HG03342 (cell line): Measurements from ENCODE around the gene MLN.
"Not testable (repeated sequence)": the region's sequence is repeated elsewhere in the genome, so short reads cannot be mapped to it uniquely, and the experiment has no call there.

Experiments
- ATAC-seq: cut with Tn5 transposase; IDR thresholded peaks from one replicate; pipeline ENCODE4 v1.9.1; 2021; ENCODE audit warnings: mild to moderate bottlenecking, moderate library complexity; ENCODE audit not compliant: unreplicated experiment

MLN gene

GRCh38 chr6:33836806-33837469 lies 33.1 kb upstream of the MLN start:
- ATAC-seq, result no peak

GRCh38 chr6:33834401-33835392 lies 30.9 kb upstream of the MLN start:
- ATAC-seq, result no peak

- ATAC-seq, result no peak
These were observed 29.8 kb upstream of the MLN start for GRCh38 chr6:33833599-33833998.

GRCh38 chr6:33832831-33833230 lies 29.0 kb upstream of the MLN start:
- not testable (repeated sequence) for ATAC-seq

- not testable (repeated sequence) for ATAC-seq
These were observed 27.9 kb upstream of the MLN start for GRCh38 chr6:33831725-33832124.

GRCh38 chr6:33830635-33831240 lies 26.9 kb upstream of the MLN start:
- no peak for ATAC-seq

GRCh38 chr6:33828764-33829731 lies 25.2 kb upstream of the MLN start:
- no peak for ATAC-seq

GRCh38 chr6:33828452-33828763 lies 24.6 kb upstream of the MLN start:
- no peak for ATAC-seq

GRCh38 chr6:33827546-33828451 lies 24.0 kb upstream of the MLN start:
- ATAC-seq, result no peak

GRCh38 chr6:33826537-33826936 lies 22.7 kb upstream of the MLN start:
- no peak for ATAC-seq

GRCh38 chr6:33824461-33825154 lies 20.8 kb upstream of the MLN start:
- ATAC-seq, result no peak

GRCh38 chr6:33823806-33824205 lies 20.0 kb upstream of the MLN start:
- ATAC-seq, result no peak

- no peak for ATAC-seq
These were observed 19.0 kb upstream of the MLN start for GRCh38 chr6:33822575-33823395.

GRCh38 chr6:33820784-33821520 lies 17.1 kb upstream of the MLN start:
- ATAC-seq, result no peak

- no peak for ATAC-seq
These were observed 16.4 kb upstream of the MLN start for GRCh38 chr6:33820243-33820642.

- no peak for ATAC-seq
These were observed 15.2 kb upstream of the MLN start for GRCh38 chr6:33819021-33819420.

- ATAC-seq, result no peak
These were observed 14.5 kb upstream of the MLN start for GRCh38 chr6:33818293-33818692.

- ATAC-seq, result no peak
These were observed 13.7 kb upstream of the MLN start for GRCh38 chr6:33817489-33817888.
